Kasumi-1 (cell line): ENCODE measurements around the gene NRXN3.
"Not testable (repeated sequence)": the region's sequence is repeated elsewhere in the genome, so short reads cannot be mapped to it uniquely, and the experiment has no call there.

Experiments
- DNase-seq, 2 experiments: peaks; one replicate each; lab custom pipeline; 2025; lab: John Stamatoyannopoulos, UW

The NRXN3 gene

GRCh38 chr14:79011920-79012204 lies 841.7 kb downstream of the NRXN3 start:
- DNase-seq: no peak

GRCh38 chr14:79016828-79017505 lies 846.8 kb downstream of the NRXN3 start:
- no peak for DNase-seq

- no peak for DNase-seq
Observed at GRCh38 chr14:79017561-79017960, 847.4 kb downstream of the NRXN3 start.

- no peak for DNase-seq
Observed at GRCh38 chr14:79018836-79019235, 848.7 kb downstream of the NRXN3 start.

- DNase-seq: not testable (repeated sequence)
Observed at GRCh38 chr14:79019898-79020297, 849.7 kb downstream of the NRXN3 start.

- DNase-seq: no peak
Observed at GRCh38 chr14:79021766-79022165, 851.6 kb downstream of the NRXN3 start.

- DNase-seq: no peak
Observed at GRCh38 chr14:79027138-79027537, 857.0 kb downstream of the NRXN3 start.

GRCh38 chr14:79028281-79028680 lies 858.1 kb downstream of the NRXN3 start:
- peak; percentile 92 to 95 for DNase-seq

GRCh38 chr14:79036441-79036840 lies 866.3 kb downstream of the NRXN3 start:
- peak; percentile 67 for DNase-seq

GRCh38 chr14:79037106-79037505 lies 866.9 kb downstream of the NRXN3 start:
- DNase-seq: peak in 1 of 2 experiments; percentile 21

GRCh38 chr14:79037593-79037992 lies 867.4 kb downstream of the NRXN3 start:
- no peak for DNase-seq

GRCh38 chr14:79040790-79041189 lies 870.6 kb downstream of the NRXN3 start:
- DNase-seq: no peak

- peak; percentile 13 to 27 for DNase-seq
Observed at GRCh38 chr14:79043194-79043889, 873.2 kb downstream of the NRXN3 start.

GRCh38 chr14:79044894-79045624 lies 874.9 kb downstream of the NRXN3 start:
- DNase-seq: no peak

- DNase-seq: peak; percentile 39 to 46
Observed at GRCh38 chr14:79050787-79051727, 880.9 kb downstream of the NRXN3 start.

GRCh38 chr14:79051742-79052141 lies 881.6 kb downstream of the NRXN3 start:
- DNase-seq: no peak

- DNase-seq: no peak
Observed at GRCh38 chr14:79056879-79057278, 886.7 kb downstream of the NRXN3 start.

GRCh38 chr14:79057333-79057732 lies 887.2 kb downstream of the NRXN3 start:
- DNase-seq: no peak

GRCh38 chr14:79062226-79062625 lies 892.1 kb downstream of the NRXN3 start:
- no peak for DNase-seq

GRCh38 chr14:79064214-79064613 lies 894.0 kb downstream of the NRXN3 start:
- DNase-seq: peak; percentile 2 to 4

- DNase-seq: no peak
Observed at GRCh38 chr14:79074510-79074909, 904.3 kb downstream of the NRXN3 start.

- DNase-seq: no peak
Observed at GRCh38 chr14:79076428-79076827, 906.3 kb downstream of the NRXN3 start.
